Measurements from ENCODE around the gene SNRPB2.

Gene SNRPB2

GRCh38 chr20:16729080-16729479 lies 746 bp upstream of the SNRPB2 start:
- no peak for DNase-seq (ENCODE audit: low read depth in 1 of 2, low spot score in 1 of 2)

GRCh38 chr20:16732506-16733152 lies 2.8 kb downstream of the SNRPB2 start:
- DNase-seq (ENCODE audit: low read depth in 1 of 2, low spot score in 1 of 2), result no peak

GRCh38 chr20:16740365-16741072 lies 10.7 kb downstream of the SNRPB2 start:
- DNase-seq (ENCODE audit: low read depth in 1 of 2, low spot score in 1 of 2), result no peak

GRCh38 chr20:16744178-16744807 lies 14.5 kb downstream of the SNRPB2 start:
- no peak for DNase-seq (ENCODE audit: low read depth in 1 of 2, low spot score in 1 of 2)

GRCh38 chr20:16745204-16745603 lies 15.4 kb downstream of the SNRPB2 start:
- DNase-seq (ENCODE audit: low read depth in 1 of 2, low spot score in 1 of 2), result no peak

GRCh38 chr20:16747291-16747811 lies 17.5 kb downstream of the SNRPB2 start:
- DNase-seq (ENCODE audit: low read depth in 1 of 2, low spot score in 1 of 2), result no peak

GRCh38 chr20:16748308-16748900 lies 18.6 kb downstream of the SNRPB2 start, which contains the start of gene OTOR:
OTOR (plus strand) TSS chr20:16748358; CDS start chr20:16748402, 44 bp downstream.
- no peak for DNase-seq (ENCODE audit: low read depth in 1 of 2, low spot score in 1 of 2)

GRCh38 chr20:16749573-16749972 lies 19.7 kb downstream of the SNRPB2 start:
- DNase-seq (ENCODE audit: low read depth in 1 of 2, low spot score in 1 of 2), result no peak

- DNase-seq (ENCODE audit: low read depth in 1 of 2, low spot score in 1 of 2), result no peak
Observed at GRCh38 chr20:16752082-16752481, 22.3 kb downstream of the SNRPB2 start.

- no peak for DNase-seq (ENCODE audit: low read depth in 1 of 2, low spot score in 1 of 2)
Observed at GRCh38 chr20:16752901-16753300, 23.1 kb downstream of the SNRPB2 start.

GRCh38 chr20:16758454-16759180 lies 28.8 kb downstream of the SNRPB2 start:
- DNase-seq (ENCODE audit: low read depth in 1 of 2, low spot score in 1 of 2), result no peak

- no peak for DNase-seq (ENCODE audit: low read depth in 1 of 2, low spot score in 1 of 2)
Observed at GRCh38 chr20:16759181-16759563, 29.3 kb downstream of the SNRPB2 start.

GRCh38 chr20:16760431-16761304 lies 30.8 kb downstream of the SNRPB2 start:
- no peak for DNase-seq (ENCODE audit: low read depth in 1 of 2, low spot score in 1 of 2)

- peak in 1 of 2 donors; percentile 3 for DNase-seq (ENCODE audit: low read depth in 1 of 2, low spot score in 1 of 2)
Observed at GRCh38 chr20:16761305-16761829, 31.5 kb downstream of the SNRPB2 start.

- DNase-seq (ENCODE audit: low read depth in 1 of 2, low spot score in 1 of 2), result no peak
Observed at GRCh38 chr20:16764560-16764959, 34.7 kb downstream of the SNRPB2 start.

GRCh38 chr20:16771213-16771612 lies 41.4 kb downstream of the SNRPB2 start:
- DNase-seq (ENCODE audit: low read depth in 1 of 2, low spot score in 1 of 2), result no peak

- DNase-seq (ENCODE audit: low read depth in 1 of 2, low spot score in 1 of 2), result no peak
Observed at GRCh38 chr20:16775961-16776360, 46.1 kb downstream of the SNRPB2 start.

GRCh38 chr20:16777126-16777525 lies 47.3 kb downstream of the SNRPB2 start:
- no peak for DNase-seq (ENCODE audit: low read depth in 1 of 2, low spot score in 1 of 2)

- DNase-seq (ENCODE audit: low read depth in 1 of 2, low spot score in 1 of 2), result no peak
Observed at GRCh38 chr20:16778159-16778558, 48.3 kb downstream of the SNRPB2 start.

GRCh38 chr20:16781496-16781895 lies 51.7 kb downstream of the SNRPB2 start:
- DNase-seq (ENCODE audit: low read depth in 1 of 2, low spot score in 1 of 2), result no peak
